OCI-LY7 (cell line): ENCODE results near the gene ULK3.

Source experiments
- CTCF ChIP-seq: fragments of 200-600 bp; sonication (generic); conservative IDR thresholded peaks from 2 replicates; pipeline ENCODE4 v1.5.1; 2014; ENCODE audit warnings: mild to moderate bottlenecking, antibody characterized with exemption, low read length, moderate library complexity, mixed read lengths
- EZH2phosphoT487 ChIP-seq: fragments of 200-600 bp; sonication (generic); IDR thresholded peaks from 2 replicates; pipeline ENCODE4 v1.6.1; 2018; ENCODE audit warnings: low read depth, borderline replicate concordance, mild to moderate bottlenecking, mixed run types, antibody characterized with exemption, low read length, moderate library complexity, mixed read lengths

- TF ChIP-seq CTCF (no peak), EZH2phosphoT487 (no peak)
Observed at GRCh38 chr15:74802290-74802689, 40.7 kb downstream of the ULK3 start.
